Stimulated activated naive CD8-positive, alpha-beta T cell treated with anti-CD3 and anti-CD28 coated beads, Interleukin-15, Interleukin-2, amounts not matched to agents 100 U/mL and 50 U/mL, for 24 hours (primary cell): ENCODE measurements around the gene CACNA1I.

ENCODE experiments used
- ATAC-seq: fragments of 150-1000 bp; cut with Tn5 transposase; one replicate; pipeline ENCODE4 v1.10.0; 2021
- DNase-seq: peaks from one replicate; pipeline ENCODE4 v3.0.0; 2021

CACNA1I gene

DNA sequence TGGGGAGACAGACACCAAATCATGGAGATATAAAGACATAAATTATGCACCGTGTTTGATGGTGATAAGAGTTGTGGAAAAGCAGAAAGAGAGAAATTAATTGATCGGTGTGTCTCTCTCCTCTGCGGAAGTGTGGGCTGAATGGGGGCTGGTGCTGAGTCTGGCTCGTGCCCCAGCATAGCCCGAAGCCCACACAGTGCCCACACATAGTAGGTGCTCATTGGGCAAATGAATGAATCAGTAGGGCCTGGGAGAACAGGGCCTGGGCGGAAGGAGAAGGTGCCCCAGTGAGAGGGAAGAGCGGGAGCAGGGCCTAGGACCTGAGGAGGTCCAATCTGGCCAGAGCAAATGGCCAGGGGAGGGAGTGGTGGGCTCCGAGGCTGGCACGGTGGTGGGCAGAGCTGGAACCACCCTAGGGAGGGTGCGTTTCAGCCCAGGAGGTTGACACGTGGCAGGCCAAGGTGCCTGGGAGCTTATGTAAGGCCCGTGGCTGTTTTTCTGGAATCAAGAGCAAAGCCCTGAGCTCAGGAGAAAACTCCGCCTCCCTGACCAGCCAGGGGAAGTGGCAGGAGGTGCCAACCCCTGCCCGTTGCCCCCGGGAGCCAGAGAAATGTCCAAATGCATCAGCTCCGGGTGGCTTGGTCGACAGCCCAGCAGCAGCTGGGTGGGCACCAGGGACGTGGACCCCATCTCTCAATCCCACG lies 2.1 kb upstream of the CACNA1I start:
- no peak for ATAC-seq
- no peak for DNase-seq

- ATAC-seq (no peak), DNase-seq (no peak)
Measured at GRCh38 chr22:39569066-39569465, 1.5 kb upstream of the CACNA1I start.

DNA sequence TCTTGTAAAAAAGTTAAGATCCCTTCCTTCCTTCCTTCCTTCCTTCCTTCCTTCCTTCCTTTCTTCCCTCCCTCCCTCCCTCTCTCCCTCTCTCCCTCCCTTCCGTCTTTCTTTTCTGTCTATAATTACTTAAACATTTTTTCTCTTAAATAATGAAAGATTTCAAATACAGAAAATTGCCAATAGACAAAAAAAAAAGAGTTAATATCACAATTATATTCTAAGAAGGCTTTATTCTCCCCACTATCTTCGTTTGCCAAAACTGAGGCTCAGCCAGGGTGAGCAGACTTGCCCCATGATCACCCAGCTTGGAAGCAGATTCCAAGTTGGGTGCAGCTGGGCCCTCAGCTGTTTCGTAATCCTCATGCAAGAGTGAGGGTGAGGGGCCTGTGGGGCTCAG lies 327 bp upstream of the CACNA1I start:
- DNase-seq, result no peak
- ATAC-seq, result no peak

GRCh38 chr22:39571538-39571937 lies 985 bp downstream of the CACNA1I start:
- DNase-seq (no peak), ATAC-seq (no peak)

- no peak for ATAC-seq
- DNase-seq, result no peak
Measured at GRCh38 chr22:39574779-39575551, 4.4 kb downstream of the CACNA1I start.

DNA sequence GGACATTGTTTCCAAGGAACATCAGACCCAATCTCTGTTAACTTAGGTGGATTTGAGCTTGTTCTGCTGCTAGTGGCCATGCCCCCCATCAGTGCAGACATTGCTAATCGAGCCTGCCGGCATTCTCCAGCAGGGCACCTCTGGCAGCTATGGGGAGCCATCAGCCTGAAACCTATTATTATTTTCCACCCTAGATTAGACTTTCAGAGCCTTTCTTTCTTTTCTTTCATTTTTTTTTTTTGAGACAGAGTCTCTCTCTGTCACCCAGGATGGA lies 4.9 kb downstream of the CACNA1I start:
- ATAC-seq (no peak), DNase-seq (no peak)

DNA sequence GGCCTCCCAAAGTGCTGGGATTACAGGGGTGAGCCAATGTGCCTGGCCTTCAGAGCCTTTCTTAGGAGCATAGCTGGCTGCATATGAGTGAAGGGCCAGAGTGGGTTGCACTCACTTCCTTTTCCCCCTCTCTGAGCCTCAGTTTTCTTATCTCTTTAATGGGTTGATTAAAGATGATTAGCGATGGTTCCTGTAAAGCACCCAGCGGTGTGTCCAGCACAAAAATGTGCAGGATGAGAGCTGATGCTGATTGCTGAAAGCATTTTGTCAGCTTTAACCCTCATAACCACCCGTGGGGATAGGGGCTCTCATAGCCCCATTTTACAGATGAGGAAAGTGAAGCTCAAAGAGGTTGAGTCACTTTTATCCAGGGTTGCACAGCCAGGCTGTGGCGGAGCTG lies 5.5 kb downstream of the CACNA1I start:
- ATAC-seq, result no peak
- no peak for DNase-seq

GRCh38 chr22:39577366-39577765 lies 6.8 kb downstream of the CACNA1I start:
- ATAC-seq, result no peak
- no peak for DNase-seq

DNA sequence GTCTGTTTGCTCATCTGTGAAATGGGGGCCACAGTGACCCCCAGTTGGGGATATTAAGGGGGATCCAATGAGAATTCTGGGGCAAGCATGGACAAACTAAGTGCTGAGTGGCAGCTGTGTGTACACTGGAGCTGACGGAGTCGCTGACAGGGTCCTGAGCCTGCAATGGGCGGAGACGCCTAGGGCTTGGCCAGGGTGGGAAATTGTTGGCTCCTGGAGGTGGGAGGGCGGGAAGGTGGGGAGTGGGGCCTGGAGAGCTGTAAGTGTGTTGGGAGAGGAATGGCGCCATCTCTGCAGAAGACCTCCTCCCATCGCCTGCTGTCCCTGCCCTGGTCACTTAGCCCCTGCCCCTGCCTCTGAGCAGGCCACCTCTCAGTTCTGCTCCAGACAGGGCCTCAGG lies 7.3 kb downstream of the CACNA1I start:
- ATAC-seq (no peak), DNase-seq (no peak)

- no peak for DNase-seq
- no peak for ATAC-seq
Measured at GRCh38 chr22:39580006-39580441, 9.5 kb downstream of the CACNA1I start.

DNA sequence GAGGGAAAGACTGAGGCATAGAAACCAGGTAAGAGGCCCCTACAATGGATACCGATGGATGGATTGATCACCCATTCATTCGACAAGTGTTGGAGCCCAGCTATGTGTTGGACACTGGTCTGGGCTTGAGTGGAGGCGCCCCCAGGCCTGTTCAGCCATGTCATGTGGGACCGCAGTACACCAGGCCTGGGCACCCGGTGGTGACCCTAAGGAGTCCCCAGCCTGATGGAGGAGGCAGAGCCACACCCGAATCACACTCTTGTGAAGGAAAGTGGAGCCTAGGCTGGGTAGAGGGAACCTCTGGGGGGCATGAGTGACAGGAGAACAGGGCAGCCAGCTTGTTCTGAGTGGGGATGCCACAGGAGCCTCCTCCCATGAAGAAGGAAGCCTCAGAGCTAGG lies 10.2 kb downstream of the CACNA1I start:
- ATAC-seq, result no peak
- DNase-seq, result no peak

DNA sequence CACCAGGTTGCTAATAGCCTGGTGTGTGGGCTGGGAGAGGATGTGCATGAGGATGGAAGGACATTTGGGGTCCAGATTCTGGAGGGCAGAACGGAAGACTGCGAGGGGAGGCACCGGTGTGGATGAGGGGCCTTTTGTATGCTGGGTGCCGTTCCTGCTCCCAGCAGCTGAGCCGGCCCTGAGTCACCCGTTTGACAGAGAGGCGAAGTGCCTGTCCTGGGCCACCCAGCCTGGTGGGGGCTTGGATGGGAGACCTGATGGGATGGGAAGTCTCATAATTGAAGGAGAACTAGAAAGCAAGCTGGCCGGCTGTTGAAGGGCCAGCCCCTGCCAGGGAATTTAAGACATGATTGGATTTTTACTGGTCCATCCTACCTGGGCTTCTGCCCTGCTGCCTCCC lies 10.8 kb downstream of the CACNA1I start:
- ATAC-seq (no peak), DNase-seq (no peak)

GRCh38 chr22:39583066-39583667 lies 12.6 kb downstream of the CACNA1I start:
- ATAC-seq, result no peak
- no peak for DNase-seq

DNA sequence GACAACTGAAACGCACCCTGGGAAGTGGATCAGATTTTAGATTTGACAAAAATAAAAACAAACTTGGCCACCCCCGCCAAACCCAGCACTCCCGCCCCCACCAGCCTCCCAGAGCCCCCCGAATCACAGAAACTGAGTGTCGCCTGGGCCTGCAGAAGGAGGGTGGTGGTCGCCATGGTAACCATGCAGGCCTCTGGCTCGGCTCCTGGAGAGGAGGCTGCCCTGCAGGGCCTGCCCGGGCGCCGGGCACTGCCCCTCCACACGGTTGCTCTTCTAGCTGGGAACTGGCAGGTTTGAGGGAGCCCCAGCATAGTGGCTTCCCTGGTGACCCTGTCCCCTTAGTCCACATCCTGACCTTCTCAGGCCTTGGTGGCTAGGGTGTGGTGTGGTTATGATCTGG lies 19.3 kb downstream of the CACNA1I start:
- DNase-seq (no peak), ATAC-seq (no peak)

DNA sequence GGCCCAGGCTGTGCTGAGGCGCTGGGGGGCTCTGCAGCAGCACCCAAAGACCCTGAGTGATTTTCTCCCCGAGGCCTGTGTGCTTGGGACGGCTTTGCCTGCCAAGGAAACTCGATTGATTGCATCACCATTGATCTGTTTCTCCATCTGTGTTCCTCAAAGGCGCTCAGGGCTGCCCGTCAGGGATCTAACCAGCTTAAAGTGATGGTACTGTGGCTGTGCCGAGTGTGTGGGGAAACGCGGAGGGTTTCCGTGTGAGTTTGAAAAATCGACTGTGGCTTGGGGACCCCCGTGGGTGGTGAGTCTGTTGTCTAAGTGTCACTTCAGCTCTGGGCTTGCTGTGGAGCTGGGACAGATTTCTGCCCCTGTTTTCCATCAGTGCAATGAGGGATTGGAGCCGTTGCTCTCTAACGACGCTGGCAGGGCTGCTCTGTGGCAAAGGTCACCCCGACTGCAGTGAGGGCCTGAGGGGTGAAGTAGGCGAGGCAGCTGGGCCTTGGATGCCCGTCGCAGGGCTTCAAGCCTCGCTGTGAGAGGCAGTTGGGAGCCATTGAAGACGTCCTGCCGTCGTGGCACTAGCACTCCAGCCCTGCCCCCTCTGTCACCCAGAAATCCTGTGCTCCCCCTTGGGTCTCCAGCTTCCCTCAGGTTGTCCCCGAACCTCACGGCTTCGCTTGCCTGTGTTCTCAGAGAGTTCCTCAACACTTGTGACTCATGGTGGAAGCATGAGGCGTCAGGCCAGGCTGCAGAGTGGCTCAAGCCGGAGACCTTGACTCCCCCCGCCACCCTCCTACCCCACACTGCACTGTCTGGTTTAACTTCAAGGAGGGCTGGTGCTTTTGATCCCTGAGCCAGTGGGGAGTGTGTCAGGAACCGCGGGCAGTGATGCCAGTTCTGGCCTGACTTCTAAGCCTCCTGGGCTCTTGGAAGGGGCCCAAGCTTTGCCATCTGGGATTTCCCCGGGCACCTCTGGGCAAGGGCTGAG lies 21.8 kb downstream of the CACNA1I start:
- no peak for DNase-seq
- no peak for ATAC-seq

DNA sequence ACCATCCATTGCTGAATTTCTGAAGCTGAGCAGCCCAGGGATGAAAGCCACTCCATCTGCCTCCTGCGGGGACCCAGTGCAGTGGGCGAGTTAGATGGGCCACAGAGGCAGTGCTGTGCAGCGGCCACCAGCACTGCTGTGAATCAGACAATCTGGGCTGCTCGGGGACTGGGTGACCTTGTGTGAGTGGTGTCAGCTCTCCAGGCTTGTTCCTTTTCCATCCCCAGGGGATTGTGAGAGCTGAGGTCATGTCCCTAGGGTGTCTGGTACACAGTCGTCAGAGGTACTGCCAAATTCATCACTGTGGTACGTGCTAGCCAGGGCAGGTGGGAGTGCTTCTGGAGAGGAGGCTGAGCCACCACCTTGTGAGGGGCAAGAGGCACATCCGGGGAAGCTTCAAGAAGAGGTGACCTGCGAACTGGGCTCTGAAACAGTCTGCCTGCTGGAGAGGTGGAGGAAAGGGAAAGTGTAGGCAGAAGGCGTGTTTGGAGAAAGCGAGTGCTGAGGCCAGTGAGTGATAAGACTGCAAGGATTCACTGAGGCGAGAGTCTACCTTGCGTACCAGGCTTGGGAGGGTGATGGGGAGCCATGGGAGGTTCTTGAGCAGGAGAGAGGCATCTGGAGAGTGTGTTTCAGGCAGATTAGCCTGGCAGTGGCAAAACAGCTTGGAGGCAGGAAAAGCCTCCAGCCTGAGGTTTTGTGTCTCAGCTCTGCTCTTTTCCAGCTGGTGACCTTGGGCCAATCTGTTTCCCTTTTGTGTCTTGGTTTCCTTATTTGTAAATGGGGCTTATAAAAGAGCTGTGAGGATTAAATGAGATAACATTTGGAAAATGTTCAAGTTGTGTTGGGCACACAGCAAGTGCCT lies 22.7 kb downstream of the CACNA1I start:
- no peak for ATAC-seq
- no peak for DNase-seq

- no peak for ATAC-seq
- no peak for DNase-seq
Measured at GRCh38 chr22:39593931-39594285, 23.4 kb downstream of the CACNA1I start.

GRCh38 chr22:39594411-39594810 lies 23.9 kb downstream of the CACNA1I start:
- ATAC-seq (no peak), DNase-seq (no peak)

- DNase-seq, result no peak
- ATAC-seq, result no peak
Measured at GRCh38 chr22:39595622-39596172, 25.1 kb downstream of the CACNA1I start.

DNA sequence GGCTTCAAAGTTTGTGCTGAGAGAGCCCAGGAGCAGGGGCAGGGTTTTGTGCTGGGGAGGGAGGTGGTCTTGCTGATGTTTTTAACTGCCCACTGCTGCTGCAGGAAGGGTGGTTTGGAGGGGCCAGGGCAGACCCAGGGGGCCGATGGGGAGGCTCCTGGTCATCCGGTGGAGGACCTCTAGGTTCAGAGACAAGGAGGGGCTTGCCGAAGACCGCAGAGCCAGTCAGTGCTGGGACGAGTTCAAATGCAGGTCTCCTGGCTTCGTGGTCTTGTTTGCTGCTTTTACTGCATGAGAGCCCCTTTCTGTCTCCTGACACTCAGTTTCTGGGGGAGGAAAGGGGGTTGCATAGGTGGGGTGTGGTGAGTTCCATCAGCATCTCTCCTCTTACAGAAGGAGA lies 26.0 kb downstream of the CACNA1I start:
- DNase-seq, result no peak
- ATAC-seq, result no peak

- ATAC-seq, result no peak
- no peak for DNase-seq
Measured at GRCh38 chr22:39597236-39597869, 26.8 kb downstream of the CACNA1I start.
